ENCODE results near the gene SULT1A4. TPM values are rescaled to one million over a fixed set of nuclear protein-coding genes. Genes with fewer than 3 reads are reported as not detected.
"Not testable (repeated sequence)": the region's sequence is repeated elsewhere in the genome, so short reads cannot be mapped to it uniquely, and the experiment has no call there.

The SULT1A4 gene
- total and polyA plus RNA-seq, 10 of the 15 experiments (the other 5 are each of a cell fraction or from before 2014, with no cell fraction given), result 0.13 to 1.3 (median 0.46) TPM; not detected in 2

GRCh38 chr16:29469660-29470059, 9.9 kb downstream of the SULT1A4 start:
- H3K9ac ChIP-seq (ENCODE audit: control insufficient read depth, insufficient read depth, low read length); H2AFZ ChIP-seq (ENCODE audit: control insufficient read depth, low read depth, low read length); H3K27me3 ChIP-seq (replicated peaks in 1 of 2; ENCODE audit: control insufficient read depth in 2 of 2, insufficient read depth in 2 of 2, low read length in 1 of 2); H3K36me3 ChIP-seq (ENCODE audit: control insufficient read depth in 2 of 2, insufficient read depth in 2 of 2, low read length in 1 of 2); H3K4me3 ChIP-seq; BruUV-seq (replicated peaks); H3K9me3 ChIP-seq (replicated peaks; ENCODE audit: control insufficient read depth, insufficient read depth, low read length); H3K4me2 ChIP-seq (ENCODE audit: control insufficient read depth, insufficient read depth); RAD21 ChIA-PET (ENCODE audit: unreplicated experiment); SMC1A ChIA-PET (ENCODE audit: uncharacterized antibody, unreplicated experiment); intact Hi-C loops (cut with micrococcal nuclease; ENCODE audit: unreplicated experiment); H4K20me1 ChIP-seq (ENCODE audit: control insufficient read depth, insufficient read depth); CTCF ChIA-PET; POLR2A ChIA-PET; H3K27ac ChIP-seq (ENCODE audit: control insufficient read depth, insufficient read depth); ATAC-seq; FAIRE-seq; DNase-seq (ENCODE audit: low read depth, low spot score); H3K79me2 ChIP-seq (ENCODE audit: control insufficient read depth, insufficient read depth, low read length); H3K4me1 ChIP-seq (ENCODE audit: control insufficient read depth, insufficient read depth, low read length); in situ Hi-C loops (cut with MboI): not testable (repeated sequence)
- WGBS (ENCODE audit: insufficient coverage, insufficient replicate concordance, low lambda C conversion rate, missing lambda C conversion rate), result 26% methylated on average over 4 of the region's 6 CpGs

DNA sequence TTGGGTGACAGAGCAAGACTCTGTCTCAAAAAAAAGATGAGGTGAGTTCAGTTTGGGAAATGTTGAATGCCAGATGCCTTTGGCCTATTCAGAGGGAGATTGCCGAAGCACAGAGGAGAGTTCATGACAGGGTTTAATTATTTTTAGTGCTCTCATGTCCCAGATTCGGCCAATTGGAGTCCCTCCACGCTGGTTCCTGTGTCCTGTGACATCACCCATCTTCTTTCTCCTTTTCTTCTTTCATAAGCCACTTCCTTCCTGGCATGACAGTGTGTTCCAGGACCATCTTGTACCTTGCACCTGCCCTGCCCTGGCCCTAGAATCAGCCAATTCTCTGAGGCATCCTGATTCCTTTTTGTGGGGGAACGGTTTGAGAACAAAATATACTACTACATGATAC, 12.4 kb downstream of the SULT1A4 start:
- H3K9me3 ChIP-seq (replicated peaks; ENCODE audit: control insufficient read depth, insufficient read depth, low read length); H3K79me2 ChIP-seq (ENCODE audit: control insufficient read depth, insufficient read depth, low read length); H2AFZ ChIP-seq (ENCODE audit: control insufficient read depth, low read depth, low read length); H3K4me1 ChIP-seq (ENCODE audit: control insufficient read depth, insufficient read depth, low read length); intact Hi-C loops (cut with micrococcal nuclease; ENCODE audit: unreplicated experiment); H3K36me3 ChIP-seq (ENCODE audit: control insufficient read depth in 2 of 2, insufficient read depth in 2 of 2, low read length in 1 of 2); RAD21 ChIA-PET (ENCODE audit: unreplicated experiment); H3K4me2 ChIP-seq (ENCODE audit: control insufficient read depth, insufficient read depth); FAIRE-seq; SMC1A ChIA-PET (ENCODE audit: uncharacterized antibody, unreplicated experiment); BruUV-seq (replicated peaks); H4K20me1 ChIP-seq (ENCODE audit: control insufficient read depth, insufficient read depth); H3K27me3 ChIP-seq (replicated peaks in 1 of 2; ENCODE audit: control insufficient read depth in 2 of 2, insufficient read depth in 2 of 2, low read length in 1 of 2); in situ Hi-C loops (cut with MboI); DNase-seq (ENCODE audit: low read depth, low spot score); H3K4me3 ChIP-seq; H3K9ac ChIP-seq (ENCODE audit: control insufficient read depth, insufficient read depth, low read length); H3K27ac ChIP-seq (ENCODE audit: control insufficient read depth, insufficient read depth); POLR2A ChIA-PET; CTCF ChIA-PET; ATAC-seq: not testable (repeated sequence)
- no CpG with 5 or more reads among the region's 4 CpGs for WGBS (ENCODE audit: insufficient coverage, insufficient replicate concordance, low lambda C conversion rate, missing lambda C conversion rate)

DNA sequence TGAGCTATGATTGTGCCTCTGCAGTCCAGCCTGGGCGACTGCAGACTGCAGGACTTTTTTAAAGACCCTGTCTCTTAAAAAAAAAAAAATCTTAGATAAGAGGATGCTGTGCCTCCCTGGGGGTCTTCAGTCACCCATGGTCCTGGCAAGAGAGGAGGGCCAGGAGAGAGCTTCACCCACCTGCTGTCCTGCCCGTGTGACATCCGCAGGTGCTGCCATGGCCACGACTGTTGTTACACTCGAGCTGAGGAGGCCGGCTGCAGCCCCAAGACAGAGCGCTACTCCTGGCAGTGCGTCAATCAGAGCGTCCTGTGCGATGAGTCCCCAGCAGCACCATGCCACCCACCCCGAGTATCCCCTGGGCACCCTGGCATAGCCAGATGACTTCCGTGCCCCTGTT, 22.6 kb downstream of the SULT1A4 start:
- in situ Hi-C loops (cut with MboI), result not testable (repeated sequence)

DNA sequence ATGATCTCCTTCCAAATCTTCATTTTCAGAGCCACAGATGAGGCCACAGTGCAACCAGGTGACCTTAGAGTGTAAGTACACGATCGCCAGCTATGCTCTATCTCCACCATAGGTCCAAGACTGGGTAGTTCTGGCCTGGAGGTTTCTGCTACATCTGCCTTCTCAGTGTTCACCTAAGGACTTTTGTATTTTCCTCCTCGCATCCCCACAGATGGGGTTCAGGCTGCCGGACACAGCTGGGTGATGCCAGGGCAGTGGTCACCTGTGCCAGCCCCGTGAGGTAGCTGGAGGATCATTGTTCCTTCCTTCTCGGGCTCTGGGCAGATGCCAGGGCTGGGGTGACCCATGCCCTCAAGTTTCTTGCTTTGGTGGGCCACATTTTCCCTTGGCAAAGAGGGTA, 46.6 kb downstream of the SULT1A4 start, which contains the start of gene NPIPB12:
Gene NPIPB12, minus strand, starts transcription at position 101 of the 400 bp plus-strand sequence.
- not testable (repeated sequence) for H3K9ac ChIP-seq (ENCODE audit: control insufficient read depth, insufficient read depth, low read length); BruUV-seq (replicated peaks)

More for the DNA sequence above, 22.6 kb downstream of the SULT1A4 start:
- H3K27me3 ChIP-seq (replicated peaks in 1 of 2; ENCODE audit: control insufficient read depth in 2 of 2, insufficient read depth in 2 of 2, low read length in 1 of 2); H3K9ac ChIP-seq (ENCODE audit: control insufficient read depth, insufficient read depth, low read length); intact Hi-C loops (cut with micrococcal nuclease; ENCODE audit: unreplicated experiment); H3K9me3 ChIP-seq (replicated peaks; ENCODE audit: control insufficient read depth, insufficient read depth, low read length); ATAC-seq; RAD21 ChIA-PET (ENCODE audit: unreplicated experiment); BruUV-seq (replicated peaks); H4K20me1 ChIP-seq (ENCODE audit: control insufficient read depth, insufficient read depth); FAIRE-seq; H2AFZ ChIP-seq (ENCODE audit: control insufficient read depth, low read depth, low read length); CTCF ChIA-PET; SMC1A ChIA-PET (ENCODE audit: uncharacterized antibody, unreplicated experiment); H3K4me2 ChIP-seq (ENCODE audit: control insufficient read depth, insufficient read depth); H3K79me2 ChIP-seq (ENCODE audit: control insufficient read depth, insufficient read depth, low read length); POLR2A ChIA-PET; H3K4me3 ChIP-seq; H3K4me1 ChIP-seq (ENCODE audit: control insufficient read depth, insufficient read depth, low read length); H3K27ac ChIP-seq (ENCODE audit: control insufficient read depth, insufficient read depth); DNase-seq (ENCODE audit: low read depth, low spot score); H3K36me3 ChIP-seq (ENCODE audit: control insufficient read depth in 2 of 2, insufficient read depth in 2 of 2, low read length in 1 of 2): not testable (repeated sequence)
- WGBS (ENCODE audit: insufficient coverage, insufficient replicate concordance, low lambda C conversion rate, missing lambda C conversion rate), result 66% methylated on average over 6 of the region's 12 CpGs

More for the DNA sequence above, 46.6 kb downstream of the SULT1A4 start, which contains the start of gene NPIPB12:
- RAD21 ChIA-PET (ENCODE audit: unreplicated experiment); in situ Hi-C loops (cut with MboI); H3K4me1 ChIP-seq (ENCODE audit: control insufficient read depth, insufficient read depth, low read length); H3K27ac ChIP-seq (ENCODE audit: control insufficient read depth, insufficient read depth); DNase-seq (ENCODE audit: low read depth, low spot score); FAIRE-seq; H3K4me3 ChIP-seq; CTCF ChIA-PET; SMC1A ChIA-PET (ENCODE audit: uncharacterized antibody, unreplicated experiment); H4K20me1 ChIP-seq (ENCODE audit: control insufficient read depth, insufficient read depth); H3K9me3 ChIP-seq (replicated peaks; ENCODE audit: control insufficient read depth, insufficient read depth, low read length); POLR2A ChIA-PET; H3K27me3 ChIP-seq (replicated peaks in 1 of 2; ENCODE audit: control insufficient read depth in 2 of 2, insufficient read depth in 2 of 2, low read length in 1 of 2); H3K36me3 ChIP-seq (ENCODE audit: control insufficient read depth in 2 of 2, insufficient read depth in 2 of 2, low read length in 1 of 2); intact Hi-C loops (cut with micrococcal nuclease; ENCODE audit: unreplicated experiment); H3K79me2 ChIP-seq (ENCODE audit: control insufficient read depth, insufficient read depth, low read length); ATAC-seq; H2AFZ ChIP-seq (ENCODE audit: control insufficient read depth, low read depth, low read length); H3K4me2 ChIP-seq (ENCODE audit: control insufficient read depth, insufficient read depth): not testable (repeated sequence)
- WGBS (ENCODE audit: insufficient coverage, insufficient replicate concordance, low lambda C conversion rate, missing lambda C conversion rate), result no CpG with 5 or more reads among the region's 6 CpGs
